PC-3 (cell line): ENCODE data around the gene PELI2. TPM values are rescaled to one million over a fixed set of nuclear protein-coding genes. Genes with fewer than 3 reads are reported as not detected.

Experiments used
- ATAC-seq: fragments of 200-7000 bp; cut with Tn5 transposase; 2 replicates; pipeline ENCODE4 v1.9.1; 2020; ENCODE audit warnings: mild to moderate bottlenecking, moderate library complexity
- BruUV-seq: library from RNA; stranded (reverse); fragments of 400-500 nt; replicated peaks from 2 replicates; lab custom pipeline; 2021; lab: Mats Ljungman, UMichigan
- CTCF ChIA-PET: fragments of 300-600 bp; sonication (Branson Sonifier 250); formaldehyde crosslinking; loops from one replicate; lab custom pipeline; 2022; ENCODE audit warnings: antibody characterized with exemption; lab: Charles Lee
- POLR2A ChIA-PET: fragments of 300-600 bp; sonication (Branson Sonifier 250); formaldehyde crosslinking; loops from one replicate; lab custom pipeline; 2022; ENCODE audit warnings: antibody characterized with exemption; ENCODE audit not compliant: unreplicated experiment; lab: Charles Lee
- DNase-seq: peaks from one replicate; pipeline ENCODE4 v3.0.0-alpha.2; 2015
- H2AFZ ChIP-seq: fragments of 300-600 bp; sonication (generic); 2 replicates; pipeline ENCODE4 v1.6.0; 2016; ENCODE audit warnings: antibody characterized with exemption, low read length
- H3F3A ChIP-seq: fragments of 300-600 bp; sonication (generic); one replicate; pipeline ENCODE4 v1.6.0; 2017; ENCODE audit warnings: antibody characterized with exemption, low read length, control low read depth, mild to moderate bottlenecking; ENCODE audit not compliant: unreplicated experiment
- H3K27ac ChIP-seq: fragments of 300-600 bp; sonication (generic); 2 replicates; pipeline ENCODE4 v1.5.1; 2016; ENCODE audit warnings: mild to moderate bottlenecking, low read length
- H3K27me3 ChIP-seq: fragments of 300-600 bp; sonication (generic); 2 replicates; pipeline ENCODE4 v1.6.1; 2016; ENCODE audit warnings: low read length, mixed read lengths
- H3K36me3 ChIP-seq: fragments of 300-600 bp; sonication (generic); 2 replicates; pipeline ENCODE4 v1.6.1; 2016; ENCODE audit warnings: low read depth, mixed run types, low read length, mixed read lengths
- H3K4me1 ChIP-seq: fragments of 300-600 bp; sonication (generic); 2 replicates; pipeline ENCODE4 v1.5.1; 2016; ENCODE audit warnings: low read length; ENCODE audit not compliant: insufficient read depth
- H3K4me2 ChIP-seq: fragments of 300-600 bp; sonication (generic); 2 replicates; pipeline ENCODE4 v1.6.0; 2016; ENCODE audit warnings: low read length
- H3K4me3 ChIP-seq: fragments of 300-600 bp; sonication (generic); 2 replicates; pipeline ENCODE4 v1.5.1; 2016; ENCODE audit warnings: mild to moderate bottlenecking, low read length, mixed read lengths
- H3K79me2 ChIP-seq: fragments of 300-600 bp; sonication (generic); 2 replicates; pipeline ENCODE4 v1.6.1; 2017; ENCODE audit warnings: low read length, mixed read lengths
- H3K9ac ChIP-seq: fragments of 300-600 bp; sonication (generic); 2 replicates; pipeline ENCODE4 v1.6.0; 2016; ENCODE audit warnings: mild to moderate bottlenecking, low read length
- H3K9me2 ChIP-seq: fragments of 300-600 bp; sonication (generic); replicated peaks from 2 replicates; pipeline ENCODE4 v1.6.1; 2016; ENCODE audit warnings: mixed run types, low read length, mixed read lengths
- H3K9me3 ChIP-seq: fragments of 300-600 bp; sonication (generic); 2 replicates; pipeline ENCODE4 v1.6.1; 2016; ENCODE audit warnings: low read length, mixed read lengths
- H4K20me1 ChIP-seq: fragments of 300-600 bp; sonication (generic); 2 replicates; pipeline ENCODE4 v1.6.1; 2016; ENCODE audit warnings: low read length, mixed read lengths
- CTCF ChIP-seq: fragments of 300-600 bp; sonication (generic); conservative IDR thresholded peaks from 2 replicates; pipeline ENCODE4 v1.5.1; 2017; ENCODE audit warnings: antibody characterized with exemption, low read depth, mild to moderate bottlenecking, low read length
- EZH2 ChIP-seq: fragments of 300-600 bp; sonication (generic); IDR thresholded peaks from one replicate; pipeline ENCODE4 v1.6.1; 2017; ENCODE audit warnings: antibody characterized with exemption, mild to moderate bottlenecking, low read length; ENCODE audit not compliant: unreplicated experiment
- EZH2phosphoT487 ChIP-seq: fragments of 300-600 bp; sonication (generic); IDR thresholded peaks from 2 replicates; pipeline ENCODE4 v1.6.1; 2018; ENCODE audit warnings: mild to moderate bottlenecking, antibody characterized with exemption, low read length, borderline replicate concordance
- intact Hi-C: fragments of 100-400 bp; cut with micrococcal nuclease; formaldehyde crosslinking; loops from 2 replicates; pipeline ENCODE4 v1.9.0; 2023
- total RNA-seq: library from RNA; depleted of rRNA; stranded (reverse); fragments of >200 nt; gene quantifications from 2 replicates; pipeline ENCODE4 v1.2.3, GENCODE V29; 2014

PELI2 gene
- total RNA-seq, 1 experiment from 2014 or later: 0.11 TPM

GRCh38 chr14:56324454-56324853 lies 206.2 kb downstream of the PELI2 start:
- TF ChIP-seq EZH2phosphoT487: no peak
- no peak for TF ChIP-seq CTCF
- TF ChIP-seq EZH2: no peak
- Histone ChIP-seq H3K27ac (no peak overlapping the region), H3K4me2 (no peak overlapping the region), H3K9me3 (no peaks in the 10 kb centered on the region), H3K9ac (no peak overlapping the region), H3K27me3 (peaks cover 61% of the 10 kb centered on the region), H3K79me2 (no peaks in the 10 kb centered on the region), H3K36me3 (no peaks in the 10 kb centered on the region), H3K9me2 (no peaks in the 10 kb centered on the region), H3K4me1 (no peaks in the 10 kb centered on the region), H3F3A (no peaks in the 10 kb centered on the region), H4K20me1 (no peaks in the 10 kb centered on the region), H2AFZ (no peak overlapping the region), H3K4me3 (no peak overlapping the region)
- POLR2A ChIA-PET: no interaction called here
- ATAC-seq (no peak), DNase-seq (no peak)
- CTCF ChIA-PET: no interaction called here
- intact Hi-C loops: no loop called here
- BruUV-seq: no TSS peak

- Histone ChIP-seq H3K4me2 (no peak overlapping the region), H3K4me3 (no peak overlapping the region), H4K20me1 (no peaks in the 10 kb centered on the region), H3K9me2 (no peaks in the 10 kb centered on the region), H3F3A (no peaks in the 10 kb centered on the region), H3K9ac (no peak overlapping the region), H3K4me1 (no peaks in the 10 kb centered on the region), H3K36me3 (no peaks in the 10 kb centered on the region), H3K27me3 (peaks cover 65% of the 10 kb centered on the region), H2AFZ (no peak overlapping the region), H3K79me2 (no peaks in the 10 kb centered on the region), H3K27ac (no peak overlapping the region), H3K9me3 (no peaks in the 10 kb centered on the region)
- intact Hi-C loops: no loop called here
- CTCF ChIA-PET: no interaction called here
- ATAC-seq (no peak), DNase-seq (no peak)
- POLR2A ChIA-PET: interaction anchor here (0.5 kb wide), 1 partner anchor 243 kb away, joined by 11 read pairs; no protein-coding TSS in a partner anchor
- TF ChIP-seq EZH2phosphoT487 (no peak), EZH2 (no peak), CTCF (no peak)
- BruUV-seq: no TSS peak
Measured at GRCh38 chr14:56324856-56325699, 206.9 kb downstream of the PELI2 start.

DNA sequence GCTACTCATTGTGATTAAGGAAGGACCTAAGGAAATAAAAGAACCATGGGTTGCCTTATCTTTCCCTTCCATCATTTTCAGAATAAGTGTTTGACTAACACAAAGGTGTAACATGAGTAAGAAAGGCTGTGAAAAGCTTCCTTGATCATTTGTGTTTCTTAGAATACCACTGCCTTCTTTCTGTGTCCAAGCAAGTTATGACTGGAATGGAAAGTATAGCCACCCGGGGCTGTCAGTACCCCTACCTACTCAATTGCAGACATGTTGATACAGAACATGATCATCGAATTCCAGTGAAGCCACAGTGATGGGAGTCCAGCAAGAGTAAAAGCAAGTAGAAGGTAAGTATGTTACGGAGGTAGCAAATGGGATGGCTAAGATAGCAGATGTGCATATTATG lies 209.8 kb downstream of the PELI2 start:
- no peak overlapping the region for H2AFZ ChIP-seq
- H3K9me3 ChIP-seq: no peaks in the 10 kb centered on the region
- ATAC-seq: no peak
- intact Hi-C loops: no loop called here
- H3K36me3 ChIP-seq: no peaks in the 10 kb centered on the region
- H3F3A ChIP-seq: no peaks in the 10 kb centered on the region
- H3K27ac ChIP-seq: no peak overlapping the region
- H3K4me3 ChIP-seq: no peak overlapping the region
- ChIA-PET CTCF (no interaction called here), POLR2A (no interaction called here)
- H3K27me3 ChIP-seq: peaks cover 40% of the 10 kb centered on the region
- DNase-seq: no peak
- H3K9me2 ChIP-seq: no peaks in the 10 kb centered on the region
- no peaks in the 10 kb centered on the region for H3K79me2 ChIP-seq
- no peak for TF ChIP-seq EZH2
- TF ChIP-seq CTCF: no peak
- TF ChIP-seq EZH2phosphoT487: no peak
- H4K20me1 ChIP-seq: no peaks in the 10 kb centered on the region
- H3K4me2 ChIP-seq: no peak overlapping the region
- H3K9ac ChIP-seq: no peak overlapping the region
- no TSS peak for BruUV-seq
- peaks cover under 1% of the 10 kb centered on the region; the same call in 1 of the 2 replicates for H3K4me1 ChIP-seq
